EL (cell line): ENCODE measurements around the gene FOXO4.
"Not testable (repeated sequence)": the region's sequence is repeated elsewhere in the genome, so short reads cannot be mapped to it uniquely, and the experiment has no call there.

Source experiments
- DNase-seq: peaks from one replicate; pipeline ENCODE4 v3.0.0-alpha.2; 2016

The FOXO4 gene, protein sequence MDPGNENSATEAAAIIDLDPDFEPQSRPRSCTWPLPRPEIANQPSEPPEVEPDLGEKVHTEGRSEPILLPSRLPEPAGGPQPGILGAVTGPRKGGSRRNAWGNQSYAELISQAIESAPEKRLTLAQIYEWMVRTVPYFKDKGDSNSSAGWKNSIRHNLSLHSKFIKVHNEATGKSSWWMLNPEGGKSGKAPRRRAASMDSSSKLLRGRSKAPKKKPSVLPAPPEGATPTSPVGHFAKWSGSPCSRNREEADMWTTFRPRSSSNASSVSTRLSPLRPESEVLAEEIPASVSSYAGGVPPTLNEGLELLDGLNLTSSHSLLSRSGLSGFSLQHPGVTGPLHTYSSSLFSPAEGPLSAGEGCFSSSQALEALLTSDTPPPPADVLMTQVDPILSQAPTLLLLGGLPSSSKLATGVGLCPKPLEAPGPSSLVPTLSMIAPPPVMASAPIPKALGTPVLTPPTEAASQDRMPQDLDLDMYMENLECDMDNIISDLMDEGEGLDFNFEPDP

DNA sequence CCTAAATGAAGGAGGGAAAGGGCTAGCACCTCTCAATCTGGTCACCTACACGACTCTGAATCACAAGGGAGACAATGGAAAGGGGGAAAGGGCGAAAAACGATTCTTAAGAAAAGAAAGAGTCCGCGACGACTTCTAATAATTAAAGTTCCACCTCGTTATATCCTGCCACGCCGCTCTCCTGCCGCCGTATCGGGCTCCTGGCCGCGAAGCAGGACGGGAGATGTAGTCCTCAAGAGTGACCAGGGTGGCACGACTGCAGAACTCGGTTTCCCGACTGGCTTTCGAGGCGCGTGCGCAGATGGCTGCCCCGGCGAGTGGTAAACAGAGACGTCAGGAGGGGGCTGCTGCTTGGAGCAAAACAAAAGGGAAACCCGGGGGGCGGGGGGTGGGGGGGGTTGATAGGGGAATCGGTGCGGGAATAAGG is at the start of gene FOXO4:
Gene FOXO4 (plus strand): TSS at position 297 of the 426 bp plus-strand sequence. CDS start 678 bp downstream, outside the sequence.
- DNase-seq: peak; percentile 83

DNA sequence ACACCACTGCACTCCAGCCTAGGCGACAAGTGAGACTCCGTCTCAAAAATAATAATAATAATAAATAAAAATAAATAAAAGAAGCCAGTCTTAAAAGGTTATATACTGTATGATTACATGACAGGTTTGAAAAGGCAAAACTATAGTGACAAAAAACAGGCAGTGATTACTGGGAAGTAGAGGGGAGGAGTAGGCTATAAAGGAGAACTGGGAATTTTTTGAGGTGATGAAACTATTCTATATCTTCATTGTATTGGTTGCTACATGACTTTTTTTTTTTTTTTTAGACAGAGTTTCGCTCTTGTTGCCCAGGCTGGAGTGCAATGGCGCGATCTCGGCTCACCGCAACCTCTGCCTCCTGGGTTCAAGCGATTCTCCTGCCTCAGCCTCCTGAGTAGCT is 47.8 kb upstream of the FOXO4 start:
- not testable (repeated sequence) for DNase-seq

DNA sequence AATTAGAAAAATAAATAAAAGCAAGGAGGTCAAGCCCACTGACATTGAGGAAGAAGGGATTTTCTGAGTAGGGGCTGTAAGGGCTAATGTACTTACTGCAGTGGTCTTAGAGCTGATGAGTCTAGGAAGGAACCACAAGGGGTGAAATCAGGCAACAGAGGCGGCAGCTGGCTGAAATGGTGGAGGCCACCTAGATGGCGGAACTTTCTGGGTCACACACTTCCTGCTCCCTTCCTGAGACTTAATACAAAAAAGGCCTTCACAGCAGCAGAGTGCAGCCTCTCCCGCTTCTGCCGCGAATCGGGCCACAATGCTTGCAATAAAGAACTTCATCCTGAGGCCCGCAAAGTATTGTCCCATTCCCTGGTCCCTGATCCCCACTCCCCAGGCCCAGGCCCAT is 42.9 kb upstream of the FOXO4 start:
- DNase-seq: no peak

DNA sequence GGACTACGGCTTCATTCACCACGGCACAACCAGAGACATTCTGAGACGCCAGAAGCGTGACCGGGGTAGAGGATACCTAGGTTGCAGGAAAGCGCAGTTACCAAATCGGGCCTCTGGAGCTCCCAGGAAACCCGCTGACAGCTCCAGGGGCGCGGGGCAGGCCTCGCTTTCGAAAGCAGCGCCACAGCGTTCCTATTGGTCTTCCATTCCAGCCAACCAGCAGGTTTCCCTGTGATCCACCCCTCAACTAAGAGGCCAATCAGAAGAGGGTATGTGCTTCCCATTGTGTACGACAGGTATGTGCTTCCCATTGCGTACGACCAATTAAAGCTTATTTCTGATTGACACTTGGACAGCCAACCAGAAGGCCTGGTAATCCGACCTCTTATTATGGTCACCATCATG is 42.4 kb upstream of the FOXO4 start:
- no peak for DNase-seq

DNA sequence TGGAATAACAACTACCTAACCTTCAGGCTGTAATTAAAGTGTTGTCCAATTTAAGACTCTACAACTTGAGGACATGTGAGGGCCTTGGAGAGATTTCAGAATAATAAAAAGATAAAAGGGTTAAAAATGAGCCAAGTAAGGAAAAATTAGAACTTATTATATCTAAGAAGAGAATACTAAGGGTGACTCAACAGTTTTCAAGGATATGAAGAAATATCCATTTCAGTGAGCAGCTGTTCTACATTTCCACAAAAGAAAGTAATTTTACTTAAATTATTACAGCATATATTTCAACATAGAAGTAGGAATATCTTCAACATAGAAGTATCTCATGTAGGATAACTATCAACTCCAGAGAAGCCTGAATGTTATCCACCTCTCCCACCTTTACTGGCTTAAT is 38.8 kb upstream of the FOXO4 start:
- no peak for DNase-seq

DNA sequence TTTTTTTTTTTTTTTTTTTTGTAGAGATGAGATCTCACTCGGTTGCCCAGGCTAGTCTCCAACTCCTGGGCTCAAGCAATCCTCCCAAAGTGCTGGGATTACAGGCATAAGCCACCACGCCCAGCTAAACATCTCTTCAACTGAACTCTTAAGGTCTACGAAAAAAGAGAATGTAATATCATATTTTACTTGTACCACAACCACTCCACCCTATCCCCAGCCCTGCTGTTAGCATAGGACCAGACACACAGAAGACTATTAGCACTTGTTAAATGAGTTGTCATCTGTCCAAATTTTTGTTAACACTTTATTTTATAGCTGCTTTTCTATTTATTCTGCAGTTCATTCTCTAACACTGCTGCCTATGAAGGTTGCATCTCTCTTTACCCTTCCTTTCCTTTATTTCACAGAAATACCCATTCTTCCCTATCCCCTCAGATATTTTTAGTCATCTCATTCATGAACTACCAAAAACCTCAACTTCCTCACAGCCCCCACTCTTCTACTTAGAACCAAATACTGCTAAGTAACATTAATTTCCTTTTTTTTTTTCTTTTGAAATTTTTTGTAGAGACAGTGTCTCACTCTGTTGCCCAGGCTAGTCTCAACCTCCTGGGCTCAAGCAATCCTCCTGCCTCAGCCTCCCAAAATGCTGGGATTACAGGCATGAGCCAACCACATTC is 37.7 kb upstream of the FOXO4 start:
- no peak for DNase-seq

DNA sequence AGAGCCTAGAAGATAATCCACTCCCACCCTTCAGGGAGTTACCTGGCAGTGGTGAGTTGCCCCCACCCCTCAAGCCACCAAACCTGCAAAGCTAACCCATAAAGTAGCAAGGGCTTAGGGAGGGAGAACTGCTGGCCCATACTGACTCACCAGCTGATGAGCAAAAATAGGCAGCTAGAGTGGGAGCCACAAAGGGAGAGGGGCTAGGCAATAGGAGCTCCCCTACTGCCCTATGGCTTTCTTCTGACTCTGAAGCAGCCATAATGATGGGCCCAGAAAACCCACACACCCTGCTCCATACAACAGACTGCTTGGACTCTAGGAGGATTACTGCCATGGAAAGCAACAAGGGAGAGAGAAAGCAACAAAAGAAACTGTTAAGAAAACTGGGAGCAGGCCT is 35.5 kb upstream of the FOXO4 start:
- DNase-seq: no peak

DNA sequence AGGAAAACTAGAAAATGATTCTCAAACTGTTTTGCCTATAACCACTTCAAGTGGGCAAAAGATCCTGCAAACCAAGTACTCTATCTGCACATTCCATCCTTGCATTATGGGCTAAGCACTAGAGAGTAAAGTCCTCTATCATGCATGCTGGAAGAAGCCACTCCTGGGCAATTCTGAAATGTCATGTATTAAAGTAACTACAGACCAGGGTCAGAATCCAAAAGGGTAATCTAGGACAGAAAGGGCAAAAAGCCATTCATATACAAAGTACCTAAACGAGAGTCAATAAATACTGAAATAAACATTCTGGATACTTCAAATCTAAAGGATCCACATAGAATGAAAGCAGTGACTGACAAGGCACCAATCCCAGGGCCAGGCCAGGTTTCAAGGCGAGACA is 28.6 kb upstream of the FOXO4 start:
- no peak for DNase-seq

DNA sequence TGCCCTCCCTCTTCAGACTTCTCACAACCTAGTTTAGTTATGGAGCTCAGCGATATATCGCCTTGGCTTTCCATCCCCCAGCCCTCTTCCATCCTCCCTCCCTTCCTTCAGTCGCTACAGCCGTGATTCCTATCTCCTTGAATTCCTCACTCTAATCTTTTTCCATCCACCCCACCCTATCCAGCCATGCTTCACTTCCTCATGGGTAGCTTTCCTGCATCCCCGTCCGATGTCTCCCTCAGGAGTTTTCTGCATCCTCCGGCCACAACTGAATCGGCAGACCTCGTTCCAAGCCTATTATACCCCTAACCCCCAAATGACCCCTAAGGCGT is 28.0 kb upstream of the FOXO4 start:
- no peak for DNase-seq

DNA sequence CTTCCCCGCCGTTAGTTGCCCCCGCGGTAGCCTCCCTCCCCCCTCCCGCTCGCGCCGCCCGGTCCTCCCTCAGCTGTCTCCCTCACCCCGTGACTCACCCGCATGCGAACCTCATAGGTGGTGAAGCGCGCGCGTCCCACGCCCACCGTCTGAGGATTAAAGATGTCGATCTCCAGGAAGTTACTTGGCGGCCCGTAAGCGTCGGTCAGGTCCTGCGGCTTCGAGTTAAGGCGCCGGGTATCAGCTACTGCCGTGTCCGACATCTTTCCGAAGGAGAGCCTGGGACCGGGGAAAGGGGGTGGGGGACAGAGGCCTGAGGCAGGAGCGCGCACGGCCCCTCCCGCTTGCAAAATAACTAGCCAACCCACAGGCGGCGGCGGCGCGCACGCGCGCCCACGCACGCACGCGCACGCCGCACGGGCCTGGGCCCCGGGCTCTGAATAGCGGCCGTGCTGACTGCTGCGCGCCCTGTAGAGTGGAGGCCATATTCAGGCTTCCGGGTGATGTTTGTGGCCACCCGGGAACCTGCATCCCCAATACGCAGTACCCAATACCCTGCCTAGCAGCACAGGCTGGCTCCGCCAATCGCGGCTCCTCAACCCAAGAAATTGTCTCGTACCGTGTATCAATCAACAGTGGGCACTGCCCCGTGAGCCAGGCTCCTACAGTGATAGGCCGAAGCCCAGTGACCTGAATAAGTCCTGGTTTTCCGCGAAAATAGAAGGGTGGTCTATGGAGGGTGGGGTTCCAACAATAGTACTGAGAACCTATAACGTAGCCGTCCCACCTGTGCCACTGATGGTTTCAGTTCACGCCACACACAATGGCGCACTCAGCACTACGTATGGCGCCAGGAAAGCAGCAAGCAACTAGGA is 27.4 kb upstream of the FOXO4 start, which contains the start of gene SNX12:
Gene SNX12 (minus strand): TSS at position 291 of the 875 bp plus-strand sequence. CDS start 28 bp downstream, at position 263.
- DNase-seq: peak; percentile 92

DNA sequence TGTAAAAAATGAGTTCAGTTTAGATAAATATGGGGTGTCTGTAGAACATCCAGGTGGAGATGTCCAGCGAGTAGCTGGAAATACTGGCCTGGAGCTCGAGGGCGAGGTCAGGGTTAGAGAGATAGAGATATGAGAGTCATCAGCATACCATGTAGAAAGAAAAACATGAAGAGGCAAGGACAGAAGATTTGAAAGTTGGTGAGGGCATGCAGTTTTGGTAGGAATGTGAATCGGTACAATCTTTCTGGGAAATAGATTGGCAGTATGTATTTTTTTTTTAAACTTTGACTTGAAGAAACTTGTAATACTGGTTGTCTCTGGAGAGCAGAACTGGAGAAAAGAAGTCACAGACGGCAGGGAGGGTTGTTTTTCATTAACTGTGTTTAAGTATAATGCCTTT is 25.1 kb upstream of the FOXO4 start:
- no peak for DNase-seq

DNA sequence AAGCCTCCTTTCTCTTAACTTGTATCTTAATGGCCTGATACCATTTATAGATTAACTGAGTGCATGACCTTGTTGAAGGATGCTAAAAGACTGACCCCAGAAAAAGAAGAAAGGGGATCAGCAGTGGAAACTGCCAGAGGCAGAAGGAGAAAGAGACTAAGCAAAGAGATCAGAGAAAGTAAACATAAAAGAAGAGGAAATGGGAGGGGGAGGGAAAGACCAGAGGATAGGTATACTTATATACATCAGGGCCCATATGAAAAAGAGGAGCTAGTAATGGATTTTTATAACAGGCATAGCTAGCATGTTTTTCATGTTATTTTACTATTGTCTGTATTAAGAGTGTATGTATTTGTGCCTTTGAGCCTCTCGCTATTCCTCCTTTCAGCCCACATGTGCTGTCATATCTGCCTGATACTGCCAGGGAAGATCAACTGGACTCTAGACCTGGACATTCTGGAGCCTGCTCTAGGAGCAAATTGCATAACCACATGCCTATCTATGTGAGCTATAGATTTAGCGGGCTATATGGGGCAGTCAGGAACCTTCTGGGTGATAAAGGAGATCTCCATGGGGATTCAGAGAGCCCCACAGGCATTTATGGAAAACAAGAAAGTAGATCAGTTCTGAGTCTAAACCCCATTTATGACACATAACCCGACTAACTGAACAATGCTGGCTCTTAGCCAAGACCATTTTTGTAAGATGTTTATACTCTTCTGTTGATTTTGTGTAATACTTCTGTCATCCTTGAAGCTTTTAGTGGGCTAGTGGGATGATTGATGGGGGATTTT is 14.1 kb upstream of the FOXO4 start:
- DNase-seq: peak; percentile 13

DNA sequence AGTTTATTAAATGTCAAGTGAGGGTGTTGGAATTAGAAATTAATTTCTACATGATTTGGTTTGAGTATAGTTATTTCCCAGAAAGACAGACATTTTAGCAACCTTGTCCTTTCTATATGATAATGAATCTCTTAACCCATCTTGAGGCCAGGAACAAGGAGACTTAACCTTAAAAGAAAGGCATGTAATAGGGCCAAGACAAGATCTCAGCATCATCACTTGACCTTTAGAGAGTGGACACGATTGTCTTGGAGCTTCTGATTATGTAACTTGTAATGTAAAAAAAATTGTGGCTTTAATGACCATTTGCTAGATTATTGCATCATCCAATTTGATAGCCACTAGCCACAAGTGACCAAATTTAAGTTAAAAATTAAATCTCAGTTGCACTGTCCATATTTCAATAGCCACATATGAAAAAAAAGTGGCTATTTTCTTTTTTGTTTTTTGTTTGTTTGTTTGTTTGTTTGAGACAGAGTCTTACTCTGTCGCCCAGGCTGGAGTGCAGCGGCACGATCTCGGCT is 13.5 kb upstream of the FOXO4 start:
- no peak for DNase-seq

DNA sequence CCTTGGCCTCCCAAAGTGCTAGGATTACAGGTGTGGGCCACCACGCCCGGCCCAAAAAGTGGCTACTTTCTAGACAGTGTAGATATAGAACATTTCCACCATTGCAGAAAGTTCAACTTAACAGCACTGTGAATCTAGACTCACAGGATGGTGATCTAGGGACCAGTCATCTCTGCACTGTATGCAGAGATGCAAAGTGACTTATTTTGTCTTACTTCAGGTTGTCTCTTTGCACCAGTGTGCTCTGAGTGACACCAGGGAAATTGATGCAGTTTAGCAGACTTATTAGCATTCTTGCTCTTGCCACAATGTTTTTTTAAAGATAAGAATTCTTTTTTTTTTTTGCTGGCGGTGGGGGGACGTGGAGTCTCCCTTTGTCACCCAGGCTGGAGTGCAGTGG is 12.8 kb upstream of the FOXO4 start:
- no peak for DNase-seq

DNA sequence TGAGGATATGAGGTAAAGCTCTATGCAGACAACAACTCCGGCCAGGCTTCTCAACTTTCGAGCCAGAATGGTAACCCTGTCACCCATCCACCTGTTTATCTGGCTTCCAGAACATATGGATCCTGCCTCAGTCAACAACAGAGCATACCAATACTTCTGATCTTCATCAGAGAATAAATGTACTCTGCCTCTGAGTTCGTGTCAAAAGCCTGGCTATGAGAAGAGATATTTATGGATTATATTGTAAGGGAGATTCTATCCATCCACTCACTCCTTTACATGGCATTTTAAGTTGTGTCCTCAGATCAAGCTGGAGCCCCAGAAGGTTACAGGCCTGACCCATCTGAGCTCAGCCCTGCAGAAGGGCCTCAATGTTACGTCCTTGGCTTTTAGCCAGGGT is 9.8 kb upstream of the FOXO4 start:
- no peak for DNase-seq

DNA sequence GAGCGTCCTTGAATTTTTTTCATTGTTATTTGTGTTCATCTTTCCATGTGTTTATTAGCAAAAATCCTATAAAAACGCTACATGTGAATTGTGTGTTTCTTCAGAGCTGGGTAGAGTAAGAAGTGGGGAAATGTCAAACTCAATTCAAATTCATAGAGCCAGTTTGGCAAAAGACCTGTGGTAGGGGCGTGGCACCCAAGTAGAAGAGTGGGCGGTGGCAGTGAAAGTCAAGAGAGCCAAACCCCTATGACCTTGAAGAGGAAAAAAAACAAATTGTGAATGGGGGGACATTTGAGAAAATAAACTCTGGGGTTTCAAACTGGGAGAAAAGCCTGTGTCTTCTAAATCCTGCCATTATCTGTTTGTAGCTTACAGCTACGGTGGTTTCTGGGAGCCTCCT is 4.4 kb upstream of the FOXO4 start:
- no peak for DNase-seq

DNA sequence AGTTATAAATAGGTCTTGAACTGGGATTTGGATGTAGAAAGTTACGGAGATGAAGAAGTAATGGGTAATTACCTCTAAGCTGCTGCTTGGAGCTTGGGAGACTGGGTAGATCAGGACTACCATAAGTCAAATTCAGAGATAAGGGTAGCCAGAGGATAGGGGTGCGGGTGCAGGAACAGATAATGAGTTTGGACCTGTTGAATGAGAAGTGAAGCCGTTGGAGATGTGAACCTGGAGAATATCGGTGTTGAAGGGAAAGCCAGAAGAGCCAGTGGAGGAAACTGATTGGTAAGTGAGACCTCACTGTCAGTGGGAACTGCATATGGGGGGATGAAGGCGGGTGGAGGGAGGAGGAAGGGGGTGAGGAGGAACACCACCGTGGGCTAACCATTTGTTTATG is 618 bp upstream of the FOXO4 start:
- DNase-seq: no peak

DNA sequence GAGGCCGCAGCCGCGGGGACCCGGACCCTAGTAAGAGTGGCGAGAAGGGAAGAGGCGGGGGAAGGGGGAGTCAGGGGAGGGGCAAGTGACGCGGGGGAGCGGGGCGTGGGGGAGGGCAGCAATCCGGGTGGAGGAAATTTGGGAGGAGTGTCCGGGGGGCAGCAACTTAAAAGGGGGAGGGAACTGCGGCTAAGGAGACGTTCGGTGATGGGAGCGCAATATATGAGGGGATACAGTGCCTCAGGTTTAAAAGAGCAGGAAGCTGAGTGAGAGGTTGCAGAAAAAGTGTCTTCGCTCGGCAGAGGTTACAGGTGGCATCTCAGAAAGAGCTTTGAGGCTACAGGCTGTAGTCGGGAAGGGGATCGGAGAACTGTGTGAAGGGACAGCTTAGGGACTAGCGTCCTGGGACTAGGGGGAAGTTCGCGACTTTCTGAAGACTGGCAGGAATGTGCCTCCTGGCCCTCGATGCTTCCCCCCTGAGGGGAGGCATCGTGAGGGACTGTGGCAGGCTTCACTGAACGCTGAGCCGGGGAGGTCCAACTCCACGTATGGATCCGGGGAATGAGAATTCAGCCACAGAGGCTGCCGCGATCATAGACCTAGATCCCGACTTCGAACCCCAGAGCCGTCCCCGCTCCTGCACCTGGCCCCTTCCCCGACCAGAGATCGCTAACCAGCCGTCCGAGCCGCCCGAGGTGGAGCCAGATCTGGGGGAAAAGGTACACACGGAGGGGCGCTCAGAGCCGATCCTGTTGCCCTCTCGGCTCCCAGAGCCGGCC is 519 bp downstream of the FOXO4 start:
- DNase-seq: peak; percentile 54

DNA sequence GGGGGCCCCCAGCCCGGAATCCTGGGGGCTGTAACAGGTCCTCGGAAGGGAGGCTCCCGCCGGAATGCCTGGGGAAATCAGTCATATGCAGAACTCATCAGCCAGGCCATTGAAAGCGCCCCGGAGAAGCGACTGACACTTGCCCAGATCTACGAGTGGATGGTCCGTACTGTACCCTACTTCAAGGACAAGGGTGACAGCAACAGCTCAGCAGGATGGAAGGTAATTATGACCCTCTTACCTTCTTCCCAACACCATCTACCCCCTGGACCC is 1.0 kb downstream of the FOXO4 start:
- DNase-seq: no peak

DNA sequence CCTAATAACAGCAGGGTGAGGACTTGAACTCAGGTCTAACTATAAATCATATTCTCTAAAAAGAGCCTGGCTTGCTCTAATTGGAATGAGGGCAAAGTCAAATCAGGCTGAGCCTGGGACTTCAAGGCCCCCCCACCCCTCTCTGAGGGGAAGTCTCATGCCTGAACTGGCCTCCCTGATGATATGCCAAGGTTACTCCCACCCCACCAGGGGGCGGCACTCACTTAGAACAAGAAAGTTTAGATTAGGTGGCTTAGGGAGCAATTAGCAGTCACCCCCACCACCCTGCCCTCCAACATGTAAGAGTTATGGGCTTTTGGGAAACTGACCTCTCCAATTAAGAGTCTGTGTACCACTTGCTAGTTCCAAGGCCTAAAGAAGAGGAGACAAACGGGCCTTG is 2.7 kb downstream of the FOXO4 start:
- peak; percentile 41 for DNase-seq

DNA sequence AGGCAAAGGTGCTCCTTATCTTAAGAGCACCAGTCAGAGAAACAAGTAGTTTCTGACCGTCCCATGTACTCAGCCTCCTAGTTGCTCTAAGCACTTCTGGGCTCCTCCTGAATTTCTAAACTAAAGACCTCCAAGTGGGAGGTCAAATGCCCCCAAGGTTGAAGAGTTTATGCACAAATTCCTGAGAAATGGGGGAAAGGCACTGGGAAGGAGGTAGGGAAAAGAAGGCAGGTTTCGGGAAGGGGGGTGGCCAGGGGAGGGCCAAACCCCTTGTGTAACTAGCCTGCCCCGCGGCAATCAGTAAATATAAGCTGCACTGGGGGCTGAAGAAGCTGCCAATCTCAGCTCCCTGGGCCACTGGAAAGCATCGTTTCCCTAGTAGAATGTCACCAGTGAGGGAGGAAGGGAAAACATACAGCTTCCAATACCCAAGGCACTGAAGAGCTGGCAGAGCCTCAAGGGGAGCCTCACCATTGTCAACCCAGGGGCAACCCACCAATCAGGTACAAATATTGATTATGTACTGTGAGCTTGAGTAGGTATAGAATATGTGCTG is 3.4 kb downstream of the FOXO4 start:
- DNase-seq: no peak
